Activated naive CD4-positive, alpha-beta T cell (primary cell): ENCODE measurements around the gene COL5A3.
"Not testable (repeated sequence)": the region's sequence is repeated elsewhere in the genome, so short reads cannot be mapped to it uniquely, and the experiment has no call there.

Source experiments
- DNase-seq, 4 experiments: peaks; one replicate each; lab custom pipeline; 2025; lab: John Stamatoyannopoulos, UW

COL5A3 gene

GRCh38 chr19:10010247-10010691 lies at the start of gene COL5A3:
Gene COL5A3 (minus strand): TSS chr19:10010504. CDS start chr19:10010385, 119 bp downstream.
- DNase-seq = no peak

- DNase-seq = no peak
Observed at GRCh38 chr19:10052602-10053360, 42.5 kb upstream of the COL5A3 start.

- DNase-seq = no peak
Observed at GRCh38 chr19:10049626-10050025, 39.3 kb upstream of the COL5A3 start.

GRCh38 chr19:10045371-10045770 lies 35.1 kb upstream of the COL5A3 start:
- DNase-seq = no peak

GRCh38 chr19:10044390-10044789 lies 34.1 kb upstream of the COL5A3 start:
- no peak for DNase-seq

GRCh38 chr19:10043286-10043927 lies 33.1 kb upstream of the COL5A3 start:
- no peak for DNase-seq

- no peak for DNase-seq
Observed at GRCh38 chr19:10037809-10038208, 27.5 kb upstream of the COL5A3 start.

- no peak for DNase-seq
Observed at GRCh38 chr19:10037367-10037766, 27.1 kb upstream of the COL5A3 start.

- DNase-seq = no peak
Observed at GRCh38 chr19:10036601-10037071, 26.3 kb upstream of the COL5A3 start.

- no peak for DNase-seq
Observed at GRCh38 chr19:10033614-10034013, 23.3 kb upstream of the COL5A3 start.

- DNase-seq = peak; percentile 37 to 64 (median 52)
Observed at GRCh38 chr19:10027158-10027997, 17.1 kb upstream of the COL5A3 start.

GRCh38 chr19:10026744-10027143 lies 16.4 kb upstream of the COL5A3 start:
- DNase-seq = no peak

GRCh38 chr19:10023096-10023495 lies 12.8 kb upstream of the COL5A3 start:
- DNase-seq = not testable (repeated sequence)

GRCh38 chr19:10021863-10022262 lies 11.6 kb upstream of the COL5A3 start:
- DNase-seq = no peak

- no peak for DNase-seq
Observed at GRCh38 chr19:10021446-10021845, 11.1 kb upstream of the COL5A3 start.

GRCh38 chr19:10020851-10021250 lies 10.5 kb upstream of the COL5A3 start:
- no peak for DNase-seq

GRCh38 chr19:10019246-10019645 lies 8.9 kb upstream of the COL5A3 start:
- DNase-seq = no peak

- no peak for DNase-seq
Observed at GRCh38 chr19:10018786-10019185, 8.5 kb upstream of the COL5A3 start.

- DNase-seq = no peak
Observed at GRCh38 chr19:10018263-10018662, 8.0 kb upstream of the COL5A3 start.

GRCh38 chr19:10013834-10014618 lies 3.7 kb upstream of the COL5A3 start:
- DNase-seq = no peak

GRCh38 chr19:10013316-10013715 lies 3.0 kb upstream of the COL5A3 start, which contains the start of gene RDH8:
Gene RDH8 (plus strand): TSS chr19:10013483. CDS start chr19:10013498, 15 bp downstream.
- DNase-seq = no peak
